ENCODE measurements around the gene AK5.

GRCh38 chr1:77589231-77589630 lies 307.4 kb downstream of the AK5 start:
- TF ChIP-seq CTCF (IDR thresholded peaks at IDR 0.05) (no peak), POLR2AphosphoS5 (IDR thresholded peaks at IDR 0.05) (no peak), POLR2A (IDR thresholded peaks at IDR 0.05) (no peak)
